Fibroblast of peridontal ligament (primary cell): ENCODE measurements around the gene DYSF.

Source experiments
- DNase-seq: peaks from one replicate; pipeline ENCODE4 v3.0.0-alpha.2; 2010; ENCODE audit errors: extremely low read depth

The DYSF gene

DNA sequence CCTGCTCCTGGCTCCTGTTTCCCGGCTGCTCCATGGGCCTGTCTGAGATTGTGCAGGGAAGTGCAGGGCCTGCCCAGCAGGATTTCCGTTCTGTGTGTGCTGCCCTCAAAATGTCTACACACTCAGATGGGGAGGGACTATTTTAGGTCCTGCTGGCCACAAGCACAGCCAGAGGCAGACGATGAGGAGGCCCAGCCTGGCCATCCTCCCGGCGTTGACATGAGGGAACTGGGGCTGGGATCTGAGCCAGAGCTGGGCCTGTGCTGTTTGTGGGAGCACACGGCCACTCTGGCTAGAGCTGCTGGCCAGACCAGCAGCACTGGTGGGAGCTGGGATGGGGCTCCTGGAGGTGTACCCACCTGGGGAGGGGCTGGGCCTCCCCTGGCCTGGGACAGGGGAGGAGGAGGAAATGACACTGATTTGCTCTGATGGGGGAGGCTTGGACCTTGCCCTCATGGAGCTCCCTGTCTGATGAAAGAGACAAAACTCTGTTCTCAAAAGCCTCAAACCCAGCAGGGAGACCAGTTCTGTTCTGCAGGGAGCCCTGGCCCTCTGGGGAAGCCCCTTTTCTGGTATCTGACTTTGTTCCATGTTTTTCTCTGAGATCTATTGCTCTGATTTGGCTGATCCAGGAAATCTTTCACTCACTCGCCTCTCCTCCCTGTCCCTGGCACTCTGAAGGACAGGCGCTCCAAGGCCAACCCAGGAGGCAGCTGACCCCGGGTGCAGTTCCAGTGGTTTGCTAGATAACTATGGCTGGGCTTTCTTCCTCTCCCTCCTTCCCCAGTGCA lies 161.8 kb downstream of the DYSF start:
- peak; percentile 45 for DNase-seq

- no peak for DNase-seq
Measured at GRCh38 chr2:71615767-71616730, 162.7 kb downstream of the DYSF start.

- no peak for DNase-seq
Measured at GRCh38 chr2:71617266-71617665, 163.9 kb downstream of the DYSF start.

DNA sequence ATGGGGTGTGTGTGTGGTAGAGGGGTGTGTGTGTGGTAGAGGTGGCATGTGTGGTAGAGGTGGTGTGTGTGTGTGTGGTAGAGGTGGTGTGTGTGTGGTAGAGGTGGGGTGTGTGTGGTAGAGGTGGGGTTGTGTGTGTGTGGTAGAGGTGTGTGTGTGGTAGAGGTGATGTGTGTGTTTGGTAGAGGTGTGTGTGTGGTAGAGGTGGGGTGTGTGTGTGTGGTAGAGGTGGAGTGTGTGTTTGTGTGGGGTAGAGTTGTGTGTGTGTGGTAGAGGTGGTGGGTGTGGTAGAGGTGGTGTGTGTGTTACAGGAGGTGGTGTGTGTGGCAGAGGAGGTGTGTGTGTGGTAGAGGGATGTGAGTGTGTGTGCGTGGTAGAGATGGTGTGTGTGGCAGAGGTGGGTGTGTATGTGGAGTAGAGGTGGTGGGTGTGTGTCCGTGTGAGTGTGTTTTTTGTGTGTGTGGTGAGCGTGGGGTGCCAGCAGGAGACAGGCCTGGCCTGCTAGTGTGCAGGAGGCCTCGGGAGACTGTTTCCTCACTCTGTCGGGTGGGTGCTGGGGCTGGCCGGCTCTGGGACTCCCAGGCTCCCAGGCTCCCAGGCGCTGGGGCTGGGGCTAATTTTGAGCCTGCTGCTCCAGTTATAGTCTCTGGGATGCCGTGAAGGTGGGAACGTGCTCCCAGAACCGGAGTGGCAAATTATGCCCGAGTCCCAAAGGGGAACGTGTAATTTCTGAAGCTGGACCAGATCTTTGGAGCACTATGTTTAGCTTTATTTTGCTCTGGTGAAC lies 165.2 kb downstream of the DYSF start:
- no peak for DNase-seq

DNA sequence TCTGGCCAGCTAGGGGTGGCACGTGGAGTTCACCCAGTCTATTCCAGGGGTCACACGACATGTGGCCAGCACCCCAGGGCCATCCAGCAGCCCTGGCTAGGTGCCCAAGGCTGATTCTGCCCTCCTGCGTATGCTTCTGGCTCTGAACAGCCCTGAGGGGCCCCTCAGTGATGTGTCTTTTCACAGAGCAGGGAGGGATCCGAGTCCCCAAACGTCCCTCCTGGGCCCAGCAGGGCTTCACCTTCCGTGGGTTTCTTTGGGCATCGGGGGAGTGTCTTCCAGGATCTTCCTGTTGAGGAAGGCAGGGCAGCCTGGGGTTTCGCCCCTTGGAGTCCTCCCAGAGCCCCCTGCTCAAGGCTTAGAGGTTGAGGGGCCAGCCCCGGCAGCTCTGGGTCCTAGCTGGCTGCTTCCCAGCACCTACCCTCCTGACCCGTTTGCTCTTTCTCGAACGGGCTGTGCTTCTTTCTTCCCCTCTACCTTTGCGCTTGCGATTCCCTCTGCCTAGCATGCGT lies 165.9 kb downstream of the DYSF start:
- DNase-seq = no peak

- DNase-seq = no peak
Measured at GRCh38 chr2:71620116-71620515, 166.8 kb downstream of the DYSF start.

DNA sequence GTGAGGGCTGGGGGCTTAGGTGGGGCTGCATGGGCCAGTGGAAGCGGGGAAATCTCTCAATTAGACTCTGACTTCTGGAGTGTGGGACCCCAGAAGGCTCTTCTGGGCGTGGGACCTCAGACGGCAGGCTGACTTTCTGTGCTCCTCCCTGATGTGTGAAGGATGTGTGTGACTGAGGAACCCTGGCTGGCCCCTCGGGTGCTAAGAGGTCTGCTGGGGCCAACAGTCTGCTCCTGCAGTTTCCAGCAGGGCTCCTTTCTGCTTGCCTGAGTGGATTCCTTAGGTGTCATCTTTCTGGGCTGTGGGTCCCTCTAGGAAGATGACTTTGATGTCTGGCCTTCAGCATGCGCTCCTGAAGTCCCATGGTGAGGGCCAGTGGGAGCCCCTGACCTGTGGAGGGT lies 167.5 kb downstream of the DYSF start:
- no peak for DNase-seq

DNA sequence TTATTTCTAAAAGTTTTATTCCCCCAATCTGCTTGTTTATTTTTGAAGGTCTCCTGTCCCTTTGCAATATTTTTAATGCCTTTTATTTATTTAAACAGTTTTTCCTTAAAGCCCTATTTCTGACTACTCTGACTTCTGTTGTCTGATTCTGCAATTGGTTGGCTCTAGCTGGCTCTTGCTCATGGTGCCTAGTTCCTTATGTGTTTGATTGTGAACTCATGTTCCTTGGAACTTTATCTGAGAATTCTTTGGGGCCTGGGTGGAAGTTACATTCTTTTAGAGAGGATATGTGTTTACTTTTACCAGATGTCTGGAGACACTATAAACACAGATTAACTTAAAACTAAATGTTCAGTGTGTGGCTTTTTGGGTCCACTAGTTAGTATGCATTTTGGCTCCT lies 175.9 kb downstream of the DYSF start:
- peak; percentile 50 for DNase-seq

DNA sequence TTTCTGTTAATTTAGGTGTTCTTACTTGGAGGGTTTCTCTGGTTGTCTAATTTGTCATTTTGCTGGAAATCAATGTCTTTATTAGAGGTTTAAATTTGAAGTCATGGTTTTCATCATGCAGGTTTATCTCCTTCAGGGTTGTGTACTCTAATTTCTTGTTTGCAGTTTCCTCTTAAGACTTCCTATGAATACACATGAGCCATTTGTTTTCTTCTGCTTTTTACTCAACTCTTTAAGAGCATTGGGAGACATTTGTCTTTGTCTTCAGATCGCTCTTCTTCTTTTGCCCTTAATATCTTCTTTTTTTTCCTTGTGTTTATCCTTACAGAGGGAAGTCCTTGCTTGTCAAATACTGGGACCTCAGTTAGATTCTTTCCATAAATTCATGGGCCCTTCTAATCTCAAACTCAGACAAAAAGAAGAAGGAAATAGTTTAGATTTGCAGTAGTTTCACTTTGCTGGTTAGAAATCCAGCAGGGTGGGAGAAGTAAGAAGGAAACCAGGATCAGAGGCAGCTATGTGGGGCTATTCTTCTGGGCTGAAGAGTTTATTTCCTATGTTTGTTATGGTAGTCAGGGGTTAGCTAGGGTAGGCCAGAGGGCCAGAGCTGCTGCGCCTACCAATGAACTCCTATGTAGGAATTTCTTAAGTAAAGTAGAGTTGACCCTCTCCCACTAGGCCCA lies 176.6 kb downstream of the DYSF start:
- DNase-seq = no peak

- DNase-seq = no peak
Measured at GRCh38 chr2:71630454-71631328, 177.3 kb downstream of the DYSF start.

DNA sequence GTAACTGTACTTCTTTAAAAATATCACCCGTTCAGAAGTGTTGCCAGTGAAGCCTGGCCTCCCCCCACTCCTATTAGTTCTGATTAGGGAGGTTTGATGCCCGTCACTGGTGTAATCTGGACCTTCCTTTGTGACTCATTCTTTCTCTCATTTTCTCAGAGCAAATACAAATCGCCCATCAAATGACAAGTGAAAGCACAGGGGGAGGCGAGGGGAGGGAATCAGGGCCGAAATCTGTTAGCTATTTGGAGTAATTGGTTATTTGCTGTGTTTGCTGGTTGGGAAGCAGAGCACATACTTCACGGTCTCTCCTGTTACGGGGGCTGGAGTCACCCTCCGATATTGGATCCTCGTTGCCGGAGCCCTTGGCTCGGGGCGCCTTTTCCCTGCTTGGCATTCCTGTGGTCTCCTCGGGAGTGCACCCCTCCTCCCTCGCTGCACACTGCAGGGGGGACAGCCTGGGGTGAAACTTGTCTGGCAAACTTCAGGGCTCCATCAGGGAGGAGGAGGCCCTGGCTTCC lies 178.1 kb downstream of the DYSF start:
- peak; percentile 77 for DNase-seq

- DNase-seq = no peak
Measured at GRCh38 chr2:71633086-71633485, 179.7 kb downstream of the DYSF start.

DNA sequence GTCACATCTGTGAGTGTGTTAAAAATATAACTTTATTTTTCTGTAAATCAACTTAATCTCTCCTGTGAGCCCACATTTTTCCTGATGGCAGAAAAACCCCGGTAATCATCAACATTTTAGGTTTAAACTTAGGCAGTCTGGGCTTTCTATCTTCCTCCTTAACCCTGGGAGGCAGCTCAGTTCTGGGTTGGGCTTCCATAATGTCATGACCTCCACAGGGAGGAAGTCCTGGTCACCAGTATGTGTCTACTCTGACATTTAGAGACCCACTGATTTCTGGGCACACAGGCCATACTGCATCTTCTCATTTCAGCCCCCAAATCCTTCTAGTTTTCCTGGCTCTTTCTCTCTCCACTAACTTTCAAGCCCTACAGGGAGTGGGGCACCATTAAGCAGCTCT lies 181.2 kb downstream of the DYSF start:
- DNase-seq = no peak

DNA sequence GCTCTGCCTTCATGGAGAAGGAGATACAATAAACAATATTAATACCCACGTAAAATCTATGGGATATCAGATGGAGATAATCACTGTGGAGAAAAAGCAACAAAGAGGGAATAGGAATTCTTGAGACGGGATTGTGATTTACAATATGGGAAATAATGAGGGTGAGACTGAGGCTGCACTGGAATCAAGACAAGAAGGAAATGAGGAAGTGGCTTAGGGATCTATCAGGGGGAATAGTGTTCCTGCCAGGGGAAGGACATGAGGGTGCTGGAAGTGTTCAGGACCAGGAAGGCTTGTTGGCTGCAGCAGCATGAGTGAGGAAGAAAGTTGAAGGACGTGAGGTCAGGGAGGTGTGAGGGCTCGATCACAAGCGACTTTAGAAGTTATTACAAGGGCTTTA lies 182.4 kb downstream of the DYSF start:
- DNase-seq = no peak

DNA sequence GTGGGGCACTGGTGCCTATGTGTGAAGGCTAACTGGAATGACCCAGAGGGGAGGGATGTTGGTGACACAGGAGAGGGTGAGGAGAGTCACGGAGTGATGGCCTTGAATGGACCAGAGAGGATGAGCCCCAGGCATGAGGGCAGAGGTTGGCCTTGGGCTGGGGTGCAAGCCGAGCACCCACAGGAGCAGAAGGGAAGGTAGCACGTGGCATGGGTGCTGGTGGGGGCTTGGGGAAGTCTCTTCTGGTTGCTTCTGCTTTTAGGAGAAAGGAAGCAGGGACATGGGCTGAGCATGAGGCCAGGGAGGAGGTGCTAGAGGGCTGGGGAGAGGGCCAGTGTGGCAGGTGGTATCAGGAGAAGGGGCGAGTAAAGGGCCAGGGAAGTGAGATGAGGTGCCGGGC lies 183.8 kb downstream of the DYSF start:
- no peak for DNase-seq

GRCh38 chr2:71637736-71638135 lies 184.4 kb downstream of the DYSF start:
- no peak for DNase-seq

DNA sequence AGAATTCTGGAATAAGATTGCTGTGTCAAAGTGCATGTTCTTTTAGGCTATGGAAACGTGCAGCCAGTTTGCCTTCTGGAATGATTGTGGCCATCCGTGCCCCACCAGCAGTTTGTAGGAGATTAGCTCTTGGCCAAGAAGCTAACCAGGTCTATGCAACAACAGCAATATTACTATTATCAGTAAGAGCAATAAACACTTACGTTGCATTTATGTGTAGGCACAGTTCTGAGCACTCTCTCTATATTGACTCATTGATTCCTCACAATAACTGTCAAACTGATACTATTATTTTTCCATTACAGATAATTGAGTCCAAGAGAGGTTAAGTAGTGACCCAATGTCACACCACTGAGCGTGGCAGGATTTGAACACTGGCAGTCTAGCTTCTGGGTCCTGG lies 186.4 kb downstream of the DYSF start:
- DNase-seq = no peak

GRCh38 chr2:71640489-71640888 lies 187.1 kb downstream of the DYSF start:
- DNase-seq = no peak

DNA sequence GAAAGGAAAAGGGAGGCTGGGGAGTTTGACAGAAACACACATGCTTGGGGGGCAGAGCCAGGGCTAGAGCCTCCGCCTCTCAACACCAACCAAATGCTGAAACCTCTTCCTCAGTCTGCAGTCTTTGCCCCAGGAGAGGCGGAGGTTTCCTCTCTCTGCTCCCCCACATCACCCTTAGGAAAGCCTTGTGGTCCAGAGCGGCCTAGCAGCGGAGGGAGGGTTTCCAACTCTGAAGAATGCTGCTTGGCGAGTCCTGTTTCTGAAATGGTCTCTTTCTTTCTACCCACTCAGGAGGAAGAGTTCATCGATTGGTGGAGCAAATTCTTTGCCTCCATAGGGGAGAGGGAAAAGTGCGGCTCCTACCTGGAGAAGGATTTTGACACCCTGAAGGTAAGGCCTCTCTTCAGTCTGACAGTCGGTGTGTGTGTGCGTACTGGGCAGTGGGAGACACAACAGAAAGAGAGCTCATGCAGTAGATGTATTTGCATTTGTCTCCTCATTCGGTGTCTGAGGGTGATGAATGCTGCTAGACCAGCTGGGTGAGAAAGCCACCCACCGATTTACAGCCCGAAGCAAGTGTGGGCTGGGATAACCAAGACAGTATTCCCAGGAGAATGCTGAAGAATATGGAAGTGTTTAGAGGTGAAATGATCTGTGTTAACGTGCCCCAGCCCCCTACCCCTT lies 190.5 kb downstream of the DYSF start:
- no peak for DNase-seq
